ENCODE results near the gene TMEM132C. TPM values are rescaled to one million over a fixed set of nuclear protein-coding genes. Genes with fewer than 3 reads are reported as not detected.
A peak's percentile ranks its signal among the peaks of the same experiment; 100 is the strongest.

Gene TMEM132C
- total and polyA plus RNA-seq, 2 donors (not counting 1 experiment from before 2014, with no cell fraction given): not detected

- H3K4me3 Mint-ChIP-seq: no peak overlapping the region
- TF ChIP-seq CTCF (IDR thresholded peaks at IDR 0.05): no peak
- TF ChIP-seq EZH2 (IDR thresholded peaks at IDR 0.05; ENCODE audit: borderline replicate concordance, insufficient read depth, low read depth, low read length, poor library complexity, severe bottlenecking): no peak
- POLR2A ChIA-PET: no interaction called here
- Histone ChIP-seq H4K20me1 (ENCODE audit: control insufficient read depth, insufficient read depth, low read length, poor library complexity, severe bottlenecking) (no peaks in the 10 kb centered on the region), H3K9me3 (ENCODE audit: control extremely low read depth in 1 of 3, control insufficient read depth in 2 of 3, insufficient read depth in 1 of 3, low read length in 2 of 3) (no peaks in the 10 kb centered on the region), H3K36me3 (replicated peaks in 1 of 2; ENCODE audit: control extremely low read depth in 1 of 2, control insufficient read depth in 1 of 2, extremely low read depth in 1 of 2, insufficient read depth in 2 of 2, low read length in 1 of 2) (no peaks in the 10 kb centered on the region), H3K9ac (ENCODE audit: low read length) (no peak overlapping the region), H2AFZ (ENCODE audit: insufficient read depth, low read depth, low read length, poor library complexity, severe bottlenecking) (no peak overlapping the region), H3K27me3 (replicated peaks in 1 of 4; ENCODE audit: control extremely low read depth in 1 of 4, control insufficient read depth in 3 of 4, insufficient read depth in 4 of 4, low read length in 3 of 4) (no peaks in the 10 kb centered on the region), H3K4me1 (ENCODE audit: control insufficient read depth in 2 of 2, insufficient read depth in 2 of 2, low read length in 2 of 2) (no peaks in the 10 kb centered on the region), H3K4me2 (replicated peaks; ENCODE audit: low read depth, low read length, poor library complexity, severe bottlenecking) (no peak overlapping the region), H3K27ac (ENCODE audit: low read length in 2 of 2) (no peak overlapping the region), H3K4me3 (ENCODE audit: control extremely low read depth in 1 of 5, extremely low read depth in 1 of 5, insufficient read depth in 1 of 5, low read depth in 2 of 5, low read length in 4 of 5) (no peak overlapping the region), H3K79me2 (ENCODE audit: control insufficient read depth, insufficient read depth, low read length) (no peaks in the 10 kb centered on the region)
- no peaks in the 10 kb centered on the region for H3K4me1 Mint-ChIP-seq
- intact Hi-C loops (cut with micrococcal nuclease): no loop called here
- CTCF ChIA-PET: interaction anchor here (1.2 to 1.3 kb wide), 2 partner anchors 1269 to 1371 kb away, joined by 3 read pairs; no protein-coding TSS in a partner anchor
- no peaks in the 10 kb centered on the region for H3K27me3 Mint-ChIP-seq
- H3K9me3 Mint-ChIP-seq (ENCODE audit: insufficient read depth): no peaks in the 10 kb centered on the region
- H3K27ac Mint-ChIP-seq: no peak overlapping the region
- no peak for DNase-seq
- 72% methylated on average over 12 of the region's 12 CpGs for WGBS (ENCODE audit: insufficient coverage)
- ATAC-seq (ENCODE audit: low read depth): no peak
These were observed 376.2 kb downstream of the TMEM132C start for GRCh38 chr12:128643155-128643554.

GRCh38 chr12:128644664-128645296, 377.8 kb downstream of the TMEM132C start:
- Histone ChIP-seq H3K9me3 (ENCODE audit: control extremely low read depth in 1 of 3, control insufficient read depth in 2 of 3, insufficient read depth in 1 of 3, low read length in 2 of 3) (no peaks in the 10 kb centered on the region), H3K4me2 (replicated peaks; ENCODE audit: low read depth, low read length, poor library complexity, severe bottlenecking) (no peak overlapping the region), H3K4me3 (ENCODE audit: control extremely low read depth in 1 of 5, extremely low read depth in 1 of 5, insufficient read depth in 1 of 5, low read depth in 2 of 5, low read length in 4 of 5) (no peak overlapping the region), H3K27ac (ENCODE audit: low read length in 2 of 2) (no peak overlapping the region), H4K20me1 (ENCODE audit: control insufficient read depth, insufficient read depth, low read length, poor library complexity, severe bottlenecking) (no peaks in the 10 kb centered on the region), H3K27me3 (replicated peaks in 1 of 4; ENCODE audit: control extremely low read depth in 1 of 4, control insufficient read depth in 3 of 4, insufficient read depth in 4 of 4, low read length in 3 of 4) (no peaks in the 10 kb centered on the region), H3K79me2 (ENCODE audit: control insufficient read depth, insufficient read depth, low read length) (no peaks in the 10 kb centered on the region), H3K9ac (ENCODE audit: low read length) (no peak overlapping the region), H3K36me3 (replicated peaks in 1 of 2; ENCODE audit: control extremely low read depth in 1 of 2, control insufficient read depth in 1 of 2, extremely low read depth in 1 of 2, insufficient read depth in 2 of 2, low read length in 1 of 2) (no peaks in the 10 kb centered on the region), H3K4me1 (ENCODE audit: control insufficient read depth in 2 of 2, insufficient read depth in 2 of 2, low read length in 2 of 2) (no peaks in the 10 kb centered on the region), H2AFZ (ENCODE audit: insufficient read depth, low read depth, low read length, poor library complexity, severe bottlenecking) (no peak overlapping the region)
- intact Hi-C loops (cut with micrococcal nuclease): no loop called here
- 56% methylated on average over 13 of the region's 15 CpGs for WGBS (ENCODE audit: insufficient coverage)
- H3K4me1 Mint-ChIP-seq: no peaks in the 10 kb centered on the region
- peaks cover 2% of the 10 kb centered on the region for H3K9me3 Mint-ChIP-seq (ENCODE audit: insufficient read depth)
- ChIA-PET POLR2A (no interaction called here), CTCF (interaction anchor here (1.1 to 2.1 kb wide), 4 partner anchors 15 to 1267 kb away, joined by 3 to 7 read pairs (median 6); no protein-coding TSS in a partner anchor)
- H3K4me3 Mint-ChIP-seq: no peak overlapping the region
- TF ChIP-seq CTCF (IDR thresholded peaks at IDR 0.05): peak; percentile 85
- no peak for TF ChIP-seq EZH2 (IDR thresholded peaks at IDR 0.05; ENCODE audit: borderline replicate concordance, insufficient read depth, low read depth, low read length, poor library complexity, severe bottlenecking)
- peak; percentile 53 for DNase-seq
- H3K27ac Mint-ChIP-seq: no peak overlapping the region
- no peak for ATAC-seq (ENCODE audit: low read depth)
- H3K27me3 Mint-ChIP-seq: no peaks in the 10 kb centered on the region

Data from B cell (primary cell).